GM06990 (cell line): Measurements from ENCODE around the gene ARHGEF10L.

Source experiments
- DNase-seq: peaks from one replicate; pipeline ENCODE4 v3.0.0-alpha.2; 2011; ENCODE audit not compliant: insufficient read length; ENCODE audit errors: extremely low read depth
- H3K27me3 ChIP-seq: replicated peaks from 2 replicates; pipeline ENCODE4 v1.6.0; 2011; ENCODE audit warnings: low read length; ENCODE audit not compliant: control insufficient read depth, insufficient read depth
- H3K36me3 ChIP-seq: 2 replicates; pipeline ENCODE4 v1.5.1; 2011; ENCODE audit warnings: low read length; ENCODE audit not compliant: control insufficient read depth, insufficient read depth
- H3K4me3 ChIP-seq: replicated peaks from 2 replicates; pipeline ENCODE4 v1.5.1; 2011; ENCODE audit warnings: low read depth, mild to moderate bottlenecking, control low read depth, low read length
- CTCF ChIP-seq: IDR thresholded peaks from 2 replicates; pipeline ENCODE4 v1.5.1; 2011; ENCODE audit warnings: low read length, control low read depth, mild to moderate bottlenecking, inconsistent platforms; ENCODE audit not compliant: insufficient read depth, poor library complexity, severe bottlenecking

ARHGEF10L gene

GRCh38 chr1:17557986-17558385 lies 18.5 kb downstream of the ARHGEF10L start:
- H3K27me3 ChIP-seq = no peaks in the 10 kb centered on the region; the same call in none of the 2 replicates
- no peak for TF ChIP-seq CTCF
- H3K4me3 ChIP-seq = no peak overlapping the region
- DNase-seq = no peak
- H3K36me3 ChIP-seq = no peaks in the 10 kb centered on the region

GRCh38 chr1:17558541-17558940 lies 19.0 kb downstream of the ARHGEF10L start:
- Histone ChIP-seq H3K27me3 (no peaks in the 10 kb centered on the region; the same call in none of the 2 replicates), H3K36me3 (no peaks in the 10 kb centered on the region), H3K4me3 (no peak overlapping the region)
- no peak for DNase-seq
- no peak for TF ChIP-seq CTCF

GRCh38 chr1:17558954-17559614 lies 19.6 kb downstream of the ARHGEF10L start:
- H3K27me3 ChIP-seq = no peaks in the 10 kb centered on the region; the same call in none of the 2 replicates
- H3K36me3 ChIP-seq = no peaks in the 10 kb centered on the region
- no peak overlapping the region for H3K4me3 ChIP-seq
- DNase-seq = no peak
- TF ChIP-seq CTCF = no peak

GRCh38 chr1:17559615-17560419 lies 20.3 kb downstream of the ARHGEF10L start:
- no peak for TF ChIP-seq CTCF
- Histone ChIP-seq H3K27me3 (no peaks in the 10 kb centered on the region; the same call in none of the 2 replicates), H3K4me3 (no peak overlapping the region), H3K36me3 (no peaks in the 10 kb centered on the region)
- DNase-seq = no peak

GRCh38 chr1:17561247-17561548 lies 21.7 kb downstream of the ARHGEF10L start:
- TF ChIP-seq CTCF = no peak
- H3K27me3 ChIP-seq = no peaks in the 10 kb centered on the region; the same call in none of the 2 replicates
- DNase-seq = no peak
- no peak overlapping the region for H3K4me3 ChIP-seq
- H3K36me3 ChIP-seq = no peaks in the 10 kb centered on the region
